Astrocyte (in vitro differentiated cells and primary cell): ENCODE measurements around the gene CENPE. TPM values are rescaled to one million over a fixed set of nuclear protein-coding genes. Genes with fewer than 3 reads are reported as not detected.

Experiments used
- DNase-seq: peaks from one replicate; pipeline ENCODE4 v3.0.0-alpha.2; 2010; ENCODE audit warnings: low read depth
- FAIRE-seq: peaks from 2 replicates; lab custom pipeline; 2011; peaks lifted over from hg19 to GRCh38; lab: Jason Lieb, UNC
- H2AFZ ChIP-seq: 2 replicates; pipeline ENCODE4 v1.6.0; 2012; ENCODE audit warnings: low read depth, low read length, inconsistent platforms
- H3K27ac ChIP-seq: 2 replicates; pipeline ENCODE4 v1.5.1; 2011; ENCODE audit warnings: low read depth, low read length, inconsistent platforms
- H3K27me3 ChIP-seq: 2 replicates; pipeline ENCODE4 v1.6.0; 2011; ENCODE audit warnings: low read length, inconsistent platforms; ENCODE audit not compliant: insufficient read depth
- H3K36me3 ChIP-seq: 2 replicates; pipeline ENCODE4 v1.5.1; 2011; ENCODE audit warnings: low read length, inconsistent platforms; ENCODE audit not compliant: insufficient read depth
- H3K4me1 ChIP-seq: 2 replicates; pipeline ENCODE4 v1.5.1; 2011; ENCODE audit warnings: low read length, inconsistent platforms; ENCODE audit not compliant: insufficient read depth
- H3K4me2 ChIP-seq: 2 replicates; pipeline ENCODE4 v1.6.0; 2012; ENCODE audit warnings: low read length, inconsistent platforms
- H3K4me3 ChIP-seq: 2 replicates; pipeline ENCODE4 v1.5.1; 2011; ENCODE audit warnings: low read depth, mild to moderate bottlenecking, low read length, inconsistent platforms; ENCODE audit not compliant: insufficient read depth
- H3K79me2 ChIP-seq: 2 replicates; pipeline ENCODE4 v1.6.0; 2012; ENCODE audit warnings: mild to moderate bottlenecking, low read length, inconsistent platforms; ENCODE audit not compliant: insufficient read depth
- H3K9ac ChIP-seq: 2 replicates; pipeline ENCODE4 v1.6.0; 2012; ENCODE audit warnings: mild to moderate bottlenecking, low read length, inconsistent platforms
- H3K9me3 ChIP-seq: 2 replicates; pipeline ENCODE4 v1.5.1; 2012; ENCODE audit warnings: low read depth, mild to moderate bottlenecking, low read length, inconsistent platforms; ENCODE audit not compliant: insufficient read depth
- H4K20me1 ChIP-seq: 2 replicates; pipeline ENCODE4 v1.6.0; 2012; ENCODE audit warnings: low read length, inconsistent platforms; ENCODE audit not compliant: insufficient read depth
- H3K27ac Mint-ChIP-seq: one replicate; pipeline ENCODE4 v1.8.0; 2021; ENCODE audit warnings: mild to moderate bottlenecking, mixed read lengths; ENCODE audit not compliant: unreplicated experiment
- H3K27me3 Mint-ChIP-seq: one replicate; pipeline ENCODE4 v1.8.0; 2021; ENCODE audit warnings: low read depth, mixed read lengths; ENCODE audit not compliant: unreplicated experiment
- H3K36me3 Mint-ChIP-seq: one replicate; pipeline ENCODE4 v1.8.0; 2021; ENCODE audit warnings: low read depth, mixed read lengths; ENCODE audit not compliant: unreplicated experiment
- H3K4me1 Mint-ChIP-seq: one replicate; pipeline ENCODE4 v1.8.0; 2021; ENCODE audit warnings: low read depth, mixed read lengths; ENCODE audit not compliant: unreplicated experiment
- H3K4me3 Mint-ChIP-seq: one replicate; pipeline ENCODE4 v1.8.0; 2021; ENCODE audit warnings: mild to moderate bottlenecking, moderate library complexity, mixed read lengths; ENCODE audit not compliant: unreplicated experiment
- H3K9me3 Mint-ChIP-seq: one replicate; pipeline ENCODE4 v1.8.0; 2021; ENCODE audit warnings: mild to moderate bottlenecking, mixed read lengths; ENCODE audit not compliant: unreplicated experiment
- CTCF ChIP-seq: IDR thresholded peaks from 2 replicates; pipeline ENCODE4 v1.5.1; 2011; ENCODE audit warnings: low read depth, mild to moderate bottlenecking, inconsistent platforms, low read length, moderate library complexity; ENCODE audit not compliant: insufficient read depth
- EZH2 ChIP-seq: IDR thresholded peaks from 2 replicates; pipeline ENCODE4 v1.6.1; 2012; ENCODE audit warnings: mild to moderate bottlenecking, low read length, inconsistent platforms; ENCODE audit not compliant: insufficient read depth
- total RNA-seq: library from RNA; stranded (reverse); gene quantifications from 2 replicates; pipeline ENCODE4 v1.2.1, GENCODE V29; 2021

The CENPE gene
- total RNA-seq, 1 donor from 2014 or later: 5.6 TPM

GRCh38 chr4:103207673-103208072 lies 9.5 kb upstream of the CENPE start:
- DNase-seq (no peak), FAIRE-seq (no peak)
- no peaks in the 10 kb centered on the region for H3K9me3 ChIP-seq
- no peaks in the 10 kb centered on the region for H4K20me1 ChIP-seq
- Mint-ChIP-seq H3K27me3 (no peaks in the 10 kb centered on the region), H3K9me3 (no peaks in the 10 kb centered on the region), H3K27ac (no peak overlapping the region), H3K4me1 (no peaks in the 10 kb centered on the region), H3K36me3 (no peaks in the 10 kb centered on the region), H3K4me3 (no peak overlapping the region)
- H3K4me2 ChIP-seq: no peak overlapping the region
- H2AFZ ChIP-seq: no peak overlapping the region
- no peak overlapping the region for H3K4me3 ChIP-seq
- no peaks in the 10 kb centered on the region for H3K27me3 ChIP-seq
- no peaks in the 10 kb centered on the region for H3K4me1 ChIP-seq
- no peak overlapping the region for H3K27ac ChIP-seq
- H3K36me3 ChIP-seq: no peaks in the 10 kb centered on the region
- TF ChIP-seq EZH2 (no peak), CTCF (no peak)
- no peak overlapping the region for H3K9ac ChIP-seq
- H3K79me2 ChIP-seq: no peaks in the 10 kb centered on the region

DNA sequence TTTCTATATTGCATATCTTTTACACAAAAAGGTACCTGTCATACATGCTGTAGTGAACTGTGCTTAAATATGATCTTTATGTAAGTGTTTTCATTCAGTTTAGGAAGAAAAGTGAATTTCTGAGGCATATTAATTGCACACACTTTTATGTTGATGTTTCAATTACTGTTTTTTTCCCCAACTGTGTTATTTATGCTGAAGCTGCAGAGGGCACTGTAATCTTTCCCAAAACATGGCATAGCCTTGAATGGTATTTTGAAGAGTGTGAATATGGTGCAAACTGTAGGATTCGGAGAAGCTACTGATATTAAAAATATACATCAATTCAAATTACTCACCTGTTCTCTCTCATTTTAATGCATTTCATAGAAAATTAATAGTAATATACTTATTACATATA lies 6.0 kb upstream of the CENPE start:
- no peak overlapping the region for H3K27ac ChIP-seq
- H3K27me3 ChIP-seq: no peaks in the 10 kb centered on the region
- H3K27me3 Mint-ChIP-seq: no peaks in the 10 kb centered on the region
- no peaks in the 10 kb centered on the region for H3K9me3 ChIP-seq
- no peak overlapping the region for H3K4me3 ChIP-seq
- no peaks in the 10 kb centered on the region for H3K36me3 ChIP-seq
- FAIRE-seq (no peak), DNase-seq (no peak)
- H3K9me3 Mint-ChIP-seq: peaks cover 3% of the 10 kb centered on the region
- H3K9ac ChIP-seq: no peak overlapping the region
- no peaks in the 10 kb centered on the region for H4K20me1 ChIP-seq
- no peak overlapping the region for H2AFZ ChIP-seq
- H3K79me2 ChIP-seq: no peaks in the 10 kb centered on the region
- no peak overlapping the region for H3K4me2 ChIP-seq
- no peak for TF ChIP-seq EZH2
- peak; percentile 21 for TF ChIP-seq CTCF
- no peaks in the 10 kb centered on the region for H3K36me3 Mint-ChIP-seq
- H3K27ac Mint-ChIP-seq: no peak overlapping the region
- no peaks in the 10 kb centered on the region for H3K4me1 Mint-ChIP-seq
- H3K4me1 ChIP-seq: no peaks in the 10 kb centered on the region
- H3K4me3 Mint-ChIP-seq: no peak overlapping the region

DNA sequence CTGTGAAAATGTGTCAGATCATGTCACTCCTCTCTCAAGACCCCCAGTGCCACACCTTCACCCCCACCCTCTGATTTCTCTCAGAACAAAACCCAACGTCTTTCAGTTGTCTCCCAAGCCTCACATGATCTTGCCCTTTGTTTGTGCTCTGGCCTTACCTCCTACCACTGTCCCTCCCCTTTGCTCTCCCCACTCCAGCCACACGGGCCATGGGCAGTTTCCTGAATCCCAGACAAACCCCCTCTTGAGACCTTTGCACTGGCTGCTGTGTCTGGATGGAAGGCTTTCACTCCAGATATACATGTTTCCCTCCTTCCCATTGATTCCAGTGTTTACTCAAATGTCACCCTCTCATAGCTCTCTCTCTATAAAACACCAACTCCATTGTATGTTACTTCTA lies 3.6 kb upstream of the CENPE start:
- no peaks in the 10 kb centered on the region for H3K27me3 ChIP-seq
- H2AFZ ChIP-seq: no peak overlapping the region
- TF ChIP-seq CTCF: no peak
- no peak for TF ChIP-seq EZH2
- Mint-ChIP-seq H3K9me3 (peaks cover 3% of the 10 kb centered on the region), H3K27ac (no peak overlapping the region), H3K4me1 (no peaks in the 10 kb centered on the region), H3K27me3 (no peaks in the 10 kb centered on the region), H3K36me3 (no peaks in the 10 kb centered on the region), H3K4me3 (no peak overlapping the region)
- FAIRE-seq (no peak), DNase-seq (no peak)
- H3K9ac ChIP-seq: no peak overlapping the region
- no peaks in the 10 kb centered on the region for H3K36me3 ChIP-seq
- no peak overlapping the region for H3K4me3 ChIP-seq
- H3K4me1 ChIP-seq: no peaks in the 10 kb centered on the region
- H3K79me2 ChIP-seq: peaks cover 14% of the 10 kb centered on the region
- no peak overlapping the region for H3K27ac ChIP-seq
- H3K9me3 ChIP-seq: no peaks in the 10 kb centered on the region
- H4K20me1 ChIP-seq: no peaks in the 10 kb centered on the region
- no peak overlapping the region for H3K4me2 ChIP-seq
